Heart left ventricle (tissue), 16 donors: ENCODE measurements around the gene C16orf96. TPM values are rescaled to one million over a fixed set of nuclear protein-coding genes. Genes with fewer than 3 reads are reported as not detected.

ENCODE experiments used
- ATAC-seq, 4 donors: fragments of 200-7000 bp; cut with Tn5 transposase; one replicate each; pipeline ENCODE4 v1.9.1; 2020 to 2022; ENCODE audit warnings: moderate library complexity in 4 of 4, mild to moderate bottlenecking in 3 of 4, moderate number of reproducible peaks in 1 of 4
- DNase-seq, 5 donors: peaks; one replicate each; pipeline ENCODE4 v3.0.0-alpha.2; 2020
- H3K27ac ChIP-seq, 12 donors: fragments of 200-600 bp; sonication (generic) in 4 of 12; one replicate each; pipeline versions ENCODE4 v1.5.0 to v1.8.0; 2016 to 2022; ENCODE audit warnings: mild to moderate bottlenecking in 2 of 12
- H3K27me3 ChIP-seq, 9 donors: fragments of 200-600 bp; sonication (generic) in 2 of 9; one replicate each; pipeline versions ENCODE4 v1.5.1 to v1.8.0; 2016 to 2022; ENCODE audit warnings: mild to moderate bottlenecking in 3 of 9
- H3K36me3 ChIP-seq, 9 donors: fragments of 200-600 bp; sonication (generic) in 2 of 9; one replicate each; pipeline versions ENCODE4 v1.5.0 to v1.8.0; 2018 to 2022; ENCODE audit warnings: mild to moderate bottlenecking in 2 of 9
- H3K4me1 ChIP-seq, 12 donors: fragments of 200-600 bp; sonication (generic) in 4 of 12; one replicate each; pipeline versions ENCODE4 v1.5.0 to v1.8.0; 2016 to 2022; ENCODE audit warnings: mild to moderate bottlenecking in 3 of 12
- H3K4me3 ChIP-seq, 12 donors: fragments of 200-600 bp; sonication (generic) in 4 of 12; one replicate each; pipeline versions ENCODE4 v1.5.0 to v1.8.0; 2017 to 2022; ENCODE audit warnings: mild to moderate bottlenecking in 9 of 12, moderate library complexity in 4 of 12
- H3K9me3 ChIP-seq, 12 donors: fragments of 200-600 bp; sonication (generic) in 4 of 12; one replicate each; pipeline versions ENCODE4 v1.5.0 to v1.8.0; 2016 to 2022; ENCODE audit warnings: mild to moderate bottlenecking in 1 of 12
- POLR2A ChIP-seq, 2 donors: fragments of 450-650 bp; IDR thresholded peaks; one replicate each; pipeline ENCODE4 v1.6.1; 2017; ENCODE audit warnings: antibody characterized with exemption in 2 of 2, mild to moderate bottlenecking in 2 of 2, moderate library complexity in 2 of 2
- WGBS, 4 donors: extraction: QIAGEN DNeasy Blood & Tissue Kit in 2 of 4; methylation state at CpG; one replicate each; pipeline versions ENCODE4 v1.1.5 to v1.1.7; 2013 to 2018; 5-methylcytosine and 5-hydroxymethylcytosine counted together
- intact Hi-C, 10 donors: fragments of 100-400 bp; cut with DNase I; formaldehyde crosslinking; loops; one replicate each; pipeline versions ENCODE4 v1.11.1 to v1.14.2; 2022
- polyA plus RNA-seq, 2 donors: library from polyadenylated mRNA; stranded (reverse); fragments of 200-250 nt; gene quantifications; one replicate each; pipeline ENCODE4 v1.2.3, GENCODE V29; 2013
- total RNA-seq, 9 donors: library from RNA; depleted of rRNA in 2 of 9; stranded (reverse); fragments of >200 nt in 2 of 9; fragmentation: NEBNext Ultra II Directional in 3 of 9; extraction: Animal tissue kit (Norgen Biotek cat#: 25700) in 3 of 9; gene quantifications; one replicate each; pipeline versions ENCODE4 v1.1.0 to v1.2.4, GENCODE V29; 2016 to 2023
- TF ChIP-seq, protein P1 (sequence below), 12 donors: fragments of 200-600 bp; sonication (generic) in 4 of 12; IDR thresholded peaks; one replicate each; pipeline versions ENCODE4 v1.5.0 to v1.8.0; 2018 to 2022; ENCODE audit warnings: antibody characterized with exemption in 12 of 12, mild to moderate bottlenecking in 5 of 12
- donor health status: ischemic (EF 13 %, LVEDD 7.1; RV severe dilation, severe dysfunction).
- donor health status: healthy with polysubstance abuse.
- donor health status: DM: no; HTN: yes; CAD: no.
- donor health status: DM: no; HTN: no; CAD: no.
- donor health status: ischemic (EF 25% LVEDD 6.9; RV normal size, moderate dysfunction).
- donor health status: ischemic (EF 25% LVEDD 5.7; RV mildly dilated, moderate dysfunction).
- donor health status: healthy.
- donor health status: DM: yes; HTN: yes; CAD: no.
- donor health status: ischemic (EF 35%, LVEDD 5.7; RV mildly dilated, moderate dysfunction).
- donor health status: nonischemic (EF 11% LVEDD 7.7; RV severe dilation, severe dysfunction).
- donor health status: DM: yes; HTN: yes; CAD: no.
- donor health status: PGD.
- donor health status: ischemic (EF 29% LVEDD 5.4; RV normal size, mild dysfunction).
- donor health status: nonischemic (EF 23%, LVEDD 6.1; RV moderate dilation, normal function).

Gene C16orf96
- total and polyA plus RNA-seq, 11 donors: 0.01 to 0.19 (median 0.13) TPM; not detected in 2

DNA sequence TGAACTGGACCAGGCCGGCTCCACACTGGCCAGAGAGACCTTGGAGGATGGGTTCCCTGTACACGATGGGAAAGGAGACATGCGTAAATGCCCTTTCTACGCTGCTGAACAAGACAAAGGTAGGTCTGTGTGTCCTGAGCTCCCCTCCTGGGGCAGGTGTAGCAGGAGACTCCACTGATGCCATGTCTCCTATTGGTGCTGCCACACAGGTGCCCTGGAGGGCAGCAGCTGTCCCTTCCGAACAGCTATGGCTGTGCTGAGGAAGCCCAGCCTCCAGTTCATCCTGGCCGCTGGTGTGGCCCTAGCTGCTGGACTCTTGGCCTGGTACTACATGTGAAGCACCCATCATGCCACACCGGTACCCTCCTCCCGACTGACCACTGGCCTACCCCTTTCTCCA, 46.7 kb upstream of the C16orf96 start:
- intact Hi-C loops: loop anchor here in 9 of 10 donors (5.0 to 10.0 kb wide), 6 partner anchors 33 to 448 kb away; partner anchors contain the start of gene SEC14L5 (in 2 of the 9)
- no peaks in the 10 kb centered on the region for H3K9me3 ChIP-seq
- peaks cover 0 to 81% (median 66%) of the 10 kb centered on the region in 9 donors for H3K36me3 ChIP-seq
- 88 to 96% (median 89%) methylated on average over 7 to 8 of the region's 8 CpGs for WGBS, 4 donors
- peaks cover 0 to 54% (median 39%) of the 10 kb centered on the region in 12 donors for H3K4me1 ChIP-seq
- no peaks in the 10 kb centered on the region for H3K27me3 ChIP-seq
- DNase-seq: no peak
- TF ChIP-seq POLR2A (IDR thresholded peaks at IDR 0.05): no peak
- TF ChIP-seq, protein P1, sequence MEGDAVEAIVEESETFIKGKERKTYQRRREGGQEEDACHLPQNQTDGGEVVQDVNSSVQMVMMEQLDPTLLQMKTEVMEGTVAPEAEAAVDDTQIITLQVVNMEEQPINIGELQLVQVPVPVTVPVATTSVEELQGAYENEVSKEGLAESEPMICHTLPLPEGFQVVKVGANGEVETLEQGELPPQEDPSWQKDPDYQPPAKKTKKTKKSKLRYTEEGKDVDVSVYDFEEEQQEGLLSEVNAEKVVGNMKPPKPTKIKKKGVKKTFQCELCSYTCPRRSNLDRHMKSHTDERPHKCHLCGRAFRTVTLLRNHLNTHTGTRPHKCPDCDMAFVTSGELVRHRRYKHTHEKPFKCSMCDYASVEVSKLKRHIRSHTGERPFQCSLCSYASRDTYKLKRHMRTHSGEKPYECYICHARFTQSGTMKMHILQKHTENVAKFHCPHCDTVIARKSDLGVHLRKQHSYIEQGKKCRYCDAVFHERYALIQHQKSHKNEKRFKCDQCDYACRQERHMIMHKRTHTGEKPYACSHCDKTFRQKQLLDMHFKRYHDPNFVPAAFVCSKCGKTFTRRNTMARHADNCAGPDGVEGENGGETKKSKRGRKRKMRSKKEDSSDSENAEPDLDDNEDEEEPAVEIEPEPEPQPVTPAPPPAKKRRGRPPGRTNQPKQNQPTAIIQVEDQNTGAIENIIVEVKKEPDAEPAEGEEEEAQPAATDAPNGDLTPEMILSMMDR (IDR thresholded peaks at IDR 0.05): no peak
- ATAC-seq: no peak
- H3K27ac ChIP-seq: no peak overlapping the region
- no peak overlapping the region for H3K4me3 ChIP-seq

- H3K4me3 ChIP-seq: no peak overlapping the region
- intact Hi-C loops: loop anchor here (2.0 to 10.0 kb wide), 5 partner anchors 37 to 447 kb away; partner anchors contain the start of gene SEC14L5 (in 6 of the 10)
- no peaks in the 10 kb centered on the region for H3K9me3 ChIP-seq
- H3K36me3 ChIP-seq: peaks cover 0 to 81% (median 65%) of the 10 kb centered on the region in 9 donors
- H3K27ac ChIP-seq: peak overlapping the region in 3 of 12 donors; percentile 55 to 81 (median 71)
- H3K4me1 ChIP-seq: peaks cover 0 to 59% (median 46%) of the 10 kb centered on the region in 12 donors
- no peaks in the 10 kb centered on the region for H3K27me3 ChIP-seq
- WGBS, 4 donors: 73 to 81% (median 77%) methylated on average over 5 of the region's 5 CpGs
- TF ChIP-seq, protein P1 (IDR thresholded peaks at IDR 0.05): no peak
- TF ChIP-seq POLR2A (IDR thresholded peaks at IDR 0.05): no peak
- DNase-seq (no peak), ATAC-seq (no peak)
These were observed 46.0 kb upstream of the C16orf96 start for GRCh38 chr16:4510131-4510530.

DNA sequence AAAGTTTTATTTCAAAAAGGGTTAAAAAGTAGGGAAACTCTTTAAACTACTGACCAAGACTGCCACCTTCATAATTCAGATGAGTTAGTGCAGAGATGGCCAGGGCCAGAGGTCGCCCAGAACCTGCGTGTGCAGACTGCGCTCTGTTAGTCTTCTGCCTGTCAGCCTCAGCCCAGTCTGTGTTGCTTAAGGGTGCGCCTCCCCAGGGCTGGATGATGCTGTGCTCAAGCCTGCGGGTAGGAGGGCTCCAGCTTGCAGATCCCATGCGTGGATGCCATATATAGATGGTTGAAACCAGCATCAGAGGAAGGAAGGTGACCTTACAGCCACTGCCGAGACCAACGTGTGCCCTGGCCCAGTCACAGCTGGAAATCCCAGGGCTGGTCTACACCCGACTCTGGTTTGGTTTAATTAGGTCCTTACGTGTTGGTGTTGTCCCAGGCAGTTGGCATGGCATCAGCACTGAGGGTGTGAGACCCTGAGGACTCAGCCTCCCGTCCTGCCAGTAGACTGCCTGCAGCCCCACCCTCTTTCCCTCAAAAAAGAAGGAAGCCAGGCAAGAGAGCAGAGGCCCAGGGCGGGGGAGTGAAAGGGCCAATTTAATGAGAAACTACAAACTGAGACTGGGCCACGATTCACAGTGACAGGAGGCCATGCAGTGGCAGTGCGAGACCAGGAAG, 45.3 kb upstream of the C16orf96 start:
- intact Hi-C loops: loop anchor here (2.0 to 10.0 kb wide), 5 partner anchors 36 to 446 kb away; partner anchors contain the start of gene SEC14L5 (in 6 of the 10)

More for the DNA sequence above, 45.3 kb upstream of the C16orf96 start:
- H3K27ac ChIP-seq: peak overlapping the region in 10 of 12 donors; percentile 14 to 81 (median 63)
- ATAC-seq: peak; percentile 20 to 47 (median 32)
- no peak overlapping the region for H3K4me3 ChIP-seq
- H3K27me3 ChIP-seq: no peaks in the 10 kb centered on the region
- H3K4me1 ChIP-seq: peaks cover 0 to 62% (median 52%) of the 10 kb centered on the region in 12 donors
- no peak for TF ChIP-seq POLR2A (IDR thresholded peaks at IDR 0.05)
- TF ChIP-seq, protein P1 (IDR thresholded peaks at IDR 0.05): no peak
- DNase-seq: peak in 1 of 5 donors; percentile 50
- H3K36me3 ChIP-seq: peaks cover 0 to 76% (median 65%) of the 10 kb centered on the region in 9 donors
- no peaks in the 10 kb centered on the region for H3K9me3 ChIP-seq
- WGBS, 4 donors: 54 to 73% (median 60%) methylated on average over 9 to 14 of the region's 14 CpGs
